Vagina (tissue), 2 donors: Measurements from ENCODE around the gene MSANTD3.

Experiments used
- POLR2A ChIP-seq, 2 donors: fragments of 450-650 bp; IDR thresholded peaks; one replicate each; pipeline ENCODE4 v1.6.1; 2017; ENCODE audit warnings: antibody characterized with exemption in 2 of 2, mild to moderate bottlenecking in 2 of 2, moderate library complexity in 2 of 2
- POLR2AphosphoS5 ChIP-seq, 2 donors: sonication (generic); formaldehyde crosslinking; IDR thresholded peaks; one replicate each; pipeline ENCODE4 v1.9.0; 2017; ENCODE audit warnings: antibody characterized with exemption in 2 of 2, mild to moderate bottlenecking in 2 of 2, low read depth in 1 of 2; ENCODE audit not compliant: insufficient read depth in 1 of 2
- TF ChIP-seq, protein P1 (sequence below), 3 experiments: fragments of 450-650 bp in 2 of 3; fragments of 200-600 bp in 1 of 3; sonication (generic) in 1 of 3; IDR thresholded peaks; one replicate each; pipeline ENCODE4 v1.5.1; 2017 to 2019; ENCODE audit warnings: antibody characterized with exemption in 3 of 3, mild to moderate bottlenecking in 2 of 3, moderate library complexity in 2 of 3

DNA sequence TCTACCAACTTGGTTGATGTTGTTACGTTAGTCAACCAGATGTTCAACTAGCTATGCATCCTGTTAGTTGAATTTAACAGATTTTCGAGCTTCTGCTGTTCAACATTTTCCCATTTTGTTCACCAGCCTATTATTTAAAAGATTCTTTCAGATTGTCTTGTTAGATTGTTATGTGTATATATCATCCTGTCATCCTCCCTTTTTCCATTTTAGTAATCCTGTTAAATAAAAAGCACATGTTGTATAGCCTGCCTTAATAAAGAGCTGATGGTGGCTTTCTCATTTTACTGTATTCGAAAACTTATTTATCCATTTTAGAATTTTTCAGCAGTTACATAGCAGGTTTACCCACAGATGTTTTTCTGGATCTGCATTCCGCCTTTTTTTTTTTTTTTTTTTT, 50.3 kb downstream of the MSANTD3 start:
- TF ChIP-seq, protein P1, sequence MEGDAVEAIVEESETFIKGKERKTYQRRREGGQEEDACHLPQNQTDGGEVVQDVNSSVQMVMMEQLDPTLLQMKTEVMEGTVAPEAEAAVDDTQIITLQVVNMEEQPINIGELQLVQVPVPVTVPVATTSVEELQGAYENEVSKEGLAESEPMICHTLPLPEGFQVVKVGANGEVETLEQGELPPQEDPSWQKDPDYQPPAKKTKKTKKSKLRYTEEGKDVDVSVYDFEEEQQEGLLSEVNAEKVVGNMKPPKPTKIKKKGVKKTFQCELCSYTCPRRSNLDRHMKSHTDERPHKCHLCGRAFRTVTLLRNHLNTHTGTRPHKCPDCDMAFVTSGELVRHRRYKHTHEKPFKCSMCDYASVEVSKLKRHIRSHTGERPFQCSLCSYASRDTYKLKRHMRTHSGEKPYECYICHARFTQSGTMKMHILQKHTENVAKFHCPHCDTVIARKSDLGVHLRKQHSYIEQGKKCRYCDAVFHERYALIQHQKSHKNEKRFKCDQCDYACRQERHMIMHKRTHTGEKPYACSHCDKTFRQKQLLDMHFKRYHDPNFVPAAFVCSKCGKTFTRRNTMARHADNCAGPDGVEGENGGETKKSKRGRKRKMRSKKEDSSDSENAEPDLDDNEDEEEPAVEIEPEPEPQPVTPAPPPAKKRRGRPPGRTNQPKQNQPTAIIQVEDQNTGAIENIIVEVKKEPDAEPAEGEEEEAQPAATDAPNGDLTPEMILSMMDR (IDR thresholded peaks at IDR 0.05), result no peak
- TF ChIP-seq POLR2A (IDR thresholded peaks at IDR 0.05) (no peak), POLR2AphosphoS5 (IDR thresholded peaks at IDR 0.05; ENCODE audit: insufficient read depth in 1 of 2, low read depth in 1 of 2) (no peak)
